Measurements from ENCODE around the gene EYA2. TPM values are rescaled to one million over a fixed set of nuclear protein-coding genes. Genes with fewer than 3 reads are reported as not detected.
A peak's percentile ranks its signal among the peaks of the same experiment; 100 is the strongest.

EYA2 gene
- total RNA-seq, 4 donors from 2014 or later: 9.9 to 20.1 (median 13.8) TPM

DNA sequence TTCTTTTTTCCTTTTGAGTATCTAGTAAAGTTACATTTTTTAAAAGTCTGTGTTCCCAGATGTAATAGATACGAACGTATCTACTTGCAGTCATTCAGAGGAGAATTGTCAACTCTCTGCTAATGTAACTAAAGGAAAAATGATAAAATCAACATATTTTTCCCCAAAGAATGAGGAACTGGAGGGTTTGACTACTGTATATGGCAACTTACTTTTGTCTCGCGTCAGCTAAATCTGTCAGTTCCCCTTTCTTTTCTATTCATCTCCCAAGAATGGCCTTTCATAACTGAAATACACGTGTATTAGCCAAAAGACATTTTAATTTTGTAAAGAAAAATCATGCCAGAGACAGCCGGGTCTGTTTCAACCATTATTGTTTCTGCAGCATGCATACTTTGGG lies 5.4 kb downstream of the EYA2 start:
- no peaks in the 10 kb centered on the region for H3K27me3 ChIP-seq
- 84 to 85% methylated on average over 6 of the region's 6 CpGs for WGBS, 2 donors
- H3K4me3 ChIP-seq (replicated peaks in 1 of 3): no peak overlapping the region
- H3K36me3 ChIP-seq: no peaks in the 10 kb centered on the region
- TF ChIP-seq, protein P1, sequence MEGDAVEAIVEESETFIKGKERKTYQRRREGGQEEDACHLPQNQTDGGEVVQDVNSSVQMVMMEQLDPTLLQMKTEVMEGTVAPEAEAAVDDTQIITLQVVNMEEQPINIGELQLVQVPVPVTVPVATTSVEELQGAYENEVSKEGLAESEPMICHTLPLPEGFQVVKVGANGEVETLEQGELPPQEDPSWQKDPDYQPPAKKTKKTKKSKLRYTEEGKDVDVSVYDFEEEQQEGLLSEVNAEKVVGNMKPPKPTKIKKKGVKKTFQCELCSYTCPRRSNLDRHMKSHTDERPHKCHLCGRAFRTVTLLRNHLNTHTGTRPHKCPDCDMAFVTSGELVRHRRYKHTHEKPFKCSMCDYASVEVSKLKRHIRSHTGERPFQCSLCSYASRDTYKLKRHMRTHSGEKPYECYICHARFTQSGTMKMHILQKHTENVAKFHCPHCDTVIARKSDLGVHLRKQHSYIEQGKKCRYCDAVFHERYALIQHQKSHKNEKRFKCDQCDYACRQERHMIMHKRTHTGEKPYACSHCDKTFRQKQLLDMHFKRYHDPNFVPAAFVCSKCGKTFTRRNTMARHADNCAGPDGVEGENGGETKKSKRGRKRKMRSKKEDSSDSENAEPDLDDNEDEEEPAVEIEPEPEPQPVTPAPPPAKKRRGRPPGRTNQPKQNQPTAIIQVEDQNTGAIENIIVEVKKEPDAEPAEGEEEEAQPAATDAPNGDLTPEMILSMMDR (IDR thresholded peaks at IDR 0.05): no peak
- no peak for TF ChIP-seq POLR2A (IDR thresholded peaks at IDR 0.05)
- no peak overlapping the region for H3K27ac ChIP-seq
- H3K9me3 ChIP-seq: no peaks in the 10 kb centered on the region
- intact Hi-C loops (cut with DNase I): no loop called here
- H3K4me1 ChIP-seq: peaks cover 18 to 26% of the 10 kb centered on the region in 2 donors
- DNase-seq: no peak

- intact Hi-C loops (cut with DNase I): no loop called here
- H3K27ac ChIP-seq: no peak overlapping the region
- H3K36me3 ChIP-seq: no peaks in the 10 kb centered on the region
- no peaks in the 10 kb centered on the region for H3K9me3 ChIP-seq
- H3K27me3 ChIP-seq: no peaks in the 10 kb centered on the region
- DNase-seq: peak in 1 of 2 donors; percentile 17
- WGBS, 2 donors: 82 to 87% methylated on average over 11 of the region's 11 CpGs
- H3K4me1 ChIP-seq: peaks cover 24 to 34% of the 10 kb centered on the region in 2 donors
- H3K4me3 ChIP-seq (replicated peaks in 1 of 3): no peak overlapping the region
- TF ChIP-seq, protein P1 (IDR thresholded peaks at IDR 0.05): no peak
- no peak for TF ChIP-seq POLR2A (IDR thresholded peaks at IDR 0.05)
Measured at GRCh38 chr20:46900826-46901225, 6.2 kb downstream of the EYA2 start.

DNA sequence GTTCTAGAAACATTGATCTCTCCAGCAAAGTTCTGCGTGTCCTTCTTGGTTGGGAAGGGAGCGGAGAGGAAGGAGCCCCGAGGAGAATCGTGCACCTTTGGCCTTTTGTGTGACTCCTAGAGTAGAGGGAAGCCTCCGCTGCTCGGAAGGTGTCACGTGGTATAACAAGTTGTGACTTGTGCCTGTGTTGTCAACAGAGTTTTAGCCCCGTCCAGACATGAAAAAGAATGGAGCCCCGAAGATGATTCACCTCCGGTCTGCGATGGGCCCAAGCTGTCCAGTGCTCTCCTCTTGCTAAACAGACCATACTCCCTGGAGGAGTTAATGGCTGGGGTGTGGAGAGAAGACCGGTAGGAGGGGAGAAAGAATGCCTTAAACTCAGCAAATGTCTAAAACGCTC lies 7.0 kb downstream of the EYA2 start:
- Histone ChIP-seq H3K27me3 (no peaks in the 10 kb centered on the region), H3K9me3 (no peaks in the 10 kb centered on the region), H3K36me3 (no peaks in the 10 kb centered on the region), H3K4me1 (peaks cover 28 to 31% of the 10 kb centered on the region in 2 donors), H3K4me3 (replicated peaks in 1 of 3) (no peak overlapping the region), H3K27ac (no peak overlapping the region)
- intact Hi-C loops (cut with DNase I): no loop called here
- TF ChIP-seq, protein P1 (IDR thresholded peaks at IDR 0.05): no peak
- TF ChIP-seq POLR2A (IDR thresholded peaks at IDR 0.05): no peak
- 83 to 87% methylated on average over 13 of the region's 13 CpGs for WGBS, 2 donors
- no peak for DNase-seq

GRCh38 chr20:46903256-46903655 lies 8.6 kb downstream of the EYA2 start:
- Histone ChIP-seq H3K9me3 (no peaks in the 10 kb centered on the region), H3K27ac (no peak overlapping the region), H3K4me1 (peaks cover 14 to 20% of the 10 kb centered on the region in 2 donors), H3K36me3 (no peaks in the 10 kb centered on the region), H3K4me3 (replicated peaks in 1 of 3) (no peak overlapping the region), H3K27me3 (no peaks in the 10 kb centered on the region)
- no peak for TF ChIP-seq POLR2A (IDR thresholded peaks at IDR 0.05)
- TF ChIP-seq, protein P1 (IDR thresholded peaks at IDR 0.05): no peak
- WGBS, 2 donors: 73 to 80% methylated on average over 9 of the region's 9 CpGs
- intact Hi-C loops (cut with DNase I): no loop called here
- no peak for DNase-seq

DNA sequence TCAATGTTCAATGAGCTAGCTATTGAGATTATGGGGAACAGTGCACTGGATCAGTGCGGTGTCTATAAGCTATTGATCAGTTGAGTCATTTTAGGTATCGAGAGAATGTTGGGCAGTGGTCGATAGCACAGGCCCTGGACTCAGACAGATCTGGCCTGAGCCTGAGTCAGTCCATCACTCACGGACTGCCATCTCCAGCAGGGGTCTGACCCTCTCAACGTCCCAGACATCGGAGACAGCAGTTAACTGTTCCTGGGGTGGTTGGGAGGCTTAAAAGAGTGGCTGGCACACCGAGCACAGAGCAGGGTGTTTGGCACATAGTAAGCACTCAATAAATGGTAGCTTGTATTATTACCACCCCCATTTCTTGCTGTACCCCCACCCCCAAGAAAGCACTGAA lies 9.3 kb downstream of the EYA2 start:
- whole genome bisulfite sequencing, 2 donors: 79 to 97% methylated on average over 7 of the region's 7 CpGs
- Histone ChIP-seq H3K4me1 (peaks cover 14 to 15% of the 10 kb centered on the region in 2 donors), H3K9me3 (no peaks in the 10 kb centered on the region), H3K27ac (peak overlapping the region in 2 of 3 donors; percentile 73 to 83), H3K4me3 (replicated peaks in 1 of 3) (no peak overlapping the region), H3K27me3 (no peaks in the 10 kb centered on the region), H3K36me3 (no peaks in the 10 kb centered on the region)
- DNase-seq: no peak
- no peak for TF ChIP-seq POLR2A (IDR thresholded peaks at IDR 0.05)
- TF ChIP-seq, protein P1 (IDR thresholded peaks at IDR 0.05): no peak
- intact Hi-C loops (cut with DNase I): no loop called here
